HepG2 (cell line): ENCODE results near the gene SERINC5. TPM values are rescaled to one million over a fixed set of nuclear protein-coding genes. Genes with fewer than 3 reads are reported as not detected.

ENCODE experiments used
- ATAC-seq: fragments of 200-7000 bp; cut with Tn5 transposase; 3 replicates; pipeline ENCODE4 v1.9.1; 2020; ENCODE audit warnings: mild to moderate bottlenecking, moderate library complexity
- BruUV-seq: library from RNA; stranded (reverse); fragments of 400-500 nt; replicated peaks from 2 replicates; lab custom pipeline; 2021; lab: Mats Ljungman, UMichigan
- CTCF ChIA-PET: fragments of 300-600 bp; formaldehyde crosslinking; extraction: SDS; loops from one replicate; lab custom pipeline; 2021; ENCODE audit warnings: low total read pairs, inconsistent platforms, low intra/inter-chr PET ratio; lab: Yijun Ruan, JAX
- POLR2A ChIA-PET: fragments of 350-600 bp; sonication (Branson Sonifier 250); formaldehyde crosslinking; loops from one replicate; lab custom pipeline; 2020; ENCODE audit warnings: antibody characterized with exemption, inconsistent platforms; lab: Yijun Ruan, JAX
- DNase-seq: peaks from one replicate; pipeline ENCODE4 v3.0.0-alpha.2; 2015; ENCODE audit warnings: low spot score
- FAIRE-seq: peaks from 3 replicates; lab custom pipeline; 2011; peaks lifted over from hg19 to GRCh38; lab: Jason Lieb, UNC
- H2AFZ ChIP-seq: one replicate; pipeline ENCODE4 v1.6.1; 2011; ENCODE audit warnings: low read length, inconsistent platforms
- H3K27ac ChIP-seq: fragments of 300-600 bp; 3 replicates; pipeline ENCODE4 v1.8.0; 2011; ENCODE audit warnings: mixed run types, mild to moderate bottlenecking, mixed read lengths, low read length, inconsistent platforms; ENCODE audit not compliant: insufficient read depth; ENCODE audit errors: extremely low read length
- H3K27me3 ChIP-seq, 2 experiments: fragments of 200-600 bp in 1 of 2; 2 replicates in 1 of 2; 3 replicates in 1 of 2; pipeline versions ENCODE4 v1.6.0 to v1.8.0; 2011; ENCODE audit warnings: low read length in 2 of 2, mild to moderate bottlenecking in 2 of 2, moderate library complexity in 2 of 2, inconsistent platforms in 1 of 2; ENCODE audit not compliant: insufficient read depth in 2 of 2, control insufficient read depth in 1 of 2
- H3K36me3 ChIP-seq, 2 experiments: fragments of 200-600 bp in 1 of 2; replicated peaks in 1 of 2; 2 replicates in 1 of 2; 3 replicates in 1 of 2; pipeline versions ENCODE4 v1.5.1 to v1.8.0; 2011; ENCODE audit warnings: low read length in 2 of 2, inconsistent platforms in 1 of 2; ENCODE audit not compliant: insufficient read depth in 2 of 2, control insufficient read depth in 1 of 2
- H3K4me1 ChIP-seq: 2 replicates; pipeline ENCODE4 v1.5.1; 2012; ENCODE audit warnings: low read length, inconsistent platforms; ENCODE audit not compliant: insufficient read depth
- H3K4me2 ChIP-seq: 2 replicates; pipeline ENCODE4 v1.6.0; 2011; ENCODE audit warnings: low read depth, low read length, inconsistent platforms
- H3K4me3 ChIP-seq, 3 experiments: fragments of 200-600 bp in 1 of 3; sonication (generic), shearing (Covaris generic) in 1 of 3; replicated peaks in 1 of 3; 2 replicates each; pipeline ENCODE4 v1.5.1; 2011 to 2016; ENCODE audit warnings: low read length in 3 of 3, inconsistent platforms in 2 of 3, low read depth in 2 of 3, mild to moderate bottlenecking in 2 of 3, control low read depth in 1 of 3, mixed read lengths in 1 of 3; ENCODE audit not compliant: insufficient read depth in 1 of 3
- H3K79me2 ChIP-seq: one replicate; pipeline ENCODE4 v1.6.1; 2011; ENCODE audit warnings: low read length, inconsistent platforms; ENCODE audit not compliant: insufficient read depth
- H3K9ac ChIP-seq: 2 replicates; pipeline ENCODE4 v1.6.0; 2011; ENCODE audit warnings: mild to moderate bottlenecking, low read depth, low read length, inconsistent platforms; ENCODE audit not compliant: insufficient read depth
- H3K9me3 ChIP-seq: 2 replicates; pipeline ENCODE4 v1.5.1; 2012; ENCODE audit warnings: mild to moderate bottlenecking, low read length
- H4K20me1 ChIP-seq: 2 replicates; pipeline ENCODE4 v1.6.0; 2011; ENCODE audit warnings: inconsistent platforms, mild to moderate bottlenecking, low read length, moderate library complexity; ENCODE audit not compliant: insufficient read depth
- CEBPB ChIP-seq: IDR thresholded peaks from 2 replicates; pipeline ENCODE4 v1.6.1; 2011; ENCODE audit warnings: low read depth, low read length, improper control_type of control experiment, borderline replicate concordance
- CEBPG ChIP-seq: IDR thresholded peaks from 2 replicates; pipeline ENCODE4 v1.6.1; 2016
- JUN ChIP-seq: sonication (generic); formaldehyde crosslinking; IDR thresholded peaks from 2 replicates; pipeline ENCODE4 v1.4.0; 2020; ENCODE audit warnings: mild to moderate bottlenecking, missing genetic modification reagents
- PHF8 ChIP-seq: sonication (generic); formaldehyde crosslinking; IDR thresholded peaks from 2 replicates; pipeline ENCODE4 v1.5.0; 2020; ENCODE audit warnings: missing genetic modification reagents
- RBM22 ChIP-seq: fragments of 200-400 bp; formaldehyde crosslinking; optimal IDR thresholded peaks from 2 replicates; pipeline ENCODE3; 2017; ENCODE audit warnings: mild to moderate bottlenecking, low read length, moderate library complexity
- WGBS: methylation state at CpG from one replicate; pipeline ENCODE4 v1.1.6; 2017; ENCODE audit warnings: low lambda C conversion rate; 5-methylcytosine and 5-hydroxymethylcytosine counted together
- in situ Hi-C: cut with HindIII; loops from 2 replicates; pipeline ENCODE4 v1.10.0; 2017; ENCODE audit warnings: low pct_unique_long_range_greater_than_20kb; ENCODE audit not compliant: extremely low pct_ligation_motif_present
- intact Hi-C: fragments of 100-400 bp; cut with micrococcal nuclease; formaldehyde crosslinking; loops from one replicate; pipeline ENCODE4 v1.10.0; 2022; ENCODE audit not compliant: unreplicated experiment
- polyA plus RNA-seq, 8 experiments: library from polyadenylated mRNA; depleted of rRNA in 3 of 8; stranded (reverse) in 7 of 8; unstranded in 1 of 8; fragments of >200 nt; fragmentation: Illumina TruSeq in 4 of 8; extraction: Trizol in 4 of 8; gene quantifications; 2 replicates each; pipeline versions ENCODE4 v1.2.1 to v1.2.3, GENCODE V29; 2011 to 2016; ENCODE audit warnings: low read depth in 4 of 8, missing spikeins in 1 of 8, mixed read lengths in 1 of 8; ENCODE audit not compliant: insufficient read depth in 1 of 8
- total RNA-seq, 5 experiments: library from RNA; depleted of rRNA; stranded (reverse); fragments of >200 nt; fragmentation: Illumina TruSeq; extraction: Trizol; gene quantifications; 2 replicates each; pipeline ENCODE4 v1.2.3, GENCODE V29; 2016; ENCODE audit warnings: low read depth in 1 of 5

Gene SERINC5
- total and polyA plus RNA-seq, 2 of the 13 experiments (the other 11 are each of a cell fraction or from before 2014, with no cell fraction given): 17.3 to 22.8 TPM

GRCh38 chr5:80134876-80135275 lies 121.0 kb downstream of the SERINC5 start:
- H3K36me3 ChIP-seq: no peaks in the 10 kb centered on the region
- H3K4me1 ChIP-seq: no peaks in the 10 kb centered on the region
- DNase-seq: no peak
- H3K27ac ChIP-seq: no peak overlapping the region
- no TSS peak for BruUV-seq
- no peaks in the 10 kb centered on the region for H4K20me1 ChIP-seq
- H3K9me3 ChIP-seq: no peaks in the 10 kb centered on the region
- in situ Hi-C loops: no loop called here
- no peak overlapping the region for H3K4me2 ChIP-seq
- FAIRE-seq: no peak
- H2AFZ ChIP-seq: no peak overlapping the region
- no peak for ATAC-seq
- CTCF ChIA-PET: no interaction called here
- TF ChIP-seq JUN: no peak
- TF ChIP-seq RBM22: peak; percentile 55
- intact Hi-C loops: no loop called here
- no peaks in the 10 kb centered on the region for H3K79me2 ChIP-seq
- WGBS: 94% methylated on average over 3 of the region's 3 CpGs
- no peak overlapping the region for H3K4me3 ChIP-seq
- POLR2A ChIA-PET: no interaction called here
- no peaks in the 10 kb centered on the region for H3K27me3 ChIP-seq
- no peak overlapping the region for H3K9ac ChIP-seq

- intact Hi-C loops: no loop called here
- TF ChIP-seq CEBPB: peak; percentile 7; the same call in 1 of the 2 replicates
- no peak for TF ChIP-seq PHF8
- TF ChIP-seq CEBPG (CRISPR knock-in tag): peak; percentile 53; the same call in 1 of the 2 replicates
- CTCF ChIA-PET: no interaction called here
Observed at GRCh38 chr5:80129146-80129545, 126.7 kb downstream of the SERINC5 start.

More at GRCh38 chr5:80129146-80129545, 126.7 kb downstream of the SERINC5 start:
- no TSS peak for BruUV-seq
- Histone ChIP-seq H3K4me3 (no peak overlapping the region), H3K36me3 (no peaks in the 10 kb centered on the region), H3K4me2 (no peak overlapping the region), H3K9me3 (0 out of 2 replicates have a peak, but pooled peaks cover 4% of the 10 kb centered on the region), H3K4me1 (peaks cover 17% of the 10 kb centered on the region), H3K9ac (no peak overlapping the region), H2AFZ (no peak overlapping the region), H4K20me1 (no peaks in the 10 kb centered on the region), H3K79me2 (no peaks in the 10 kb centered on the region), H3K27ac (no peak overlapping the region), H3K27me3 (no peaks in the 10 kb centered on the region)
- DNase-seq: no peak
- in situ Hi-C loops: no loop called here
- WGBS: 64% methylated on average over 5 of the region's 5 CpGs
- ATAC-seq: no peak
- FAIRE-seq: no peak
- POLR2A ChIA-PET: no interaction called here
